Tibial artery (tissue), 4 donors: ENCODE results near the gene SLC25A51.

Experiments used
- DNase-seq, 2 donors: peaks; one replicate each; pipeline ENCODE4 v3.0.0-alpha.2; 2019
- H3K27ac ChIP-seq, 2 donors: fragments of 200-600 bp; sonication (generic) in 1 of 2; 1 replicate in 1 of 2; 2 replicates in 1 of 2; pipeline ENCODE4 v1.5.1; 2018 to 2019; ENCODE audit warnings: mild to moderate bottlenecking in 1 of 2
- H3K27me3 ChIP-seq, 2 donors: fragments of 200-600 bp; sonication (generic) in 1 of 2; one replicate each; pipeline versions ENCODE4 v1.5.1 to v1.6.0; 2016 to 2019
- H3K36me3 ChIP-seq, 3 donors: fragments of 200-600 bp; sonication (generic) in 2 of 3; one replicate each; pipeline ENCODE4 v1.5.1; 2016 to 2019; ENCODE audit warnings: mild to moderate bottlenecking in 2 of 3
- H3K4me1 ChIP-seq, 4 donors: fragments of 200-600 bp; sonication (generic) in 2 of 4; 1 replicate in 3 of 4; 2 replicates in 1 of 4; pipeline ENCODE4 v1.5.1; 2016 to 2019
- H3K4me3 ChIP-seq, 2 donors: fragments of 200-600 bp; sonication (generic) in 1 of 2; 1 replicate in 1 of 2; 2 replicates in 1 of 2; pipeline ENCODE4 v1.5.1; 2018 to 2019; ENCODE audit warnings: mild to moderate bottlenecking in 2 of 2
- H3K9me3 ChIP-seq, 3 donors: fragments of 200-600 bp; sonication (generic) in 1 of 3; one replicate each; pipeline ENCODE4 v1.5.1; 2016 to 2019
- intact Hi-C: fragments of 100-400 bp; cut with DNase I; formaldehyde crosslinking; loops from one replicate; pipeline ENCODE4 v1.15.0; 2023; ENCODE audit warnings: low total_unique reads
- TF ChIP-seq, protein P1 (sequence below), 2 experiments: fragments of 200-600 bp in 1 of 2; fragments of 450-650 bp in 1 of 2; IDR thresholded peaks; one replicate each; pipeline ENCODE4 v1.5.1; 2017 to 2019; ENCODE audit warnings: antibody characterized with exemption in 2 of 2, mild to moderate bottlenecking in 1 of 2, moderate library complexity in 1 of 2

The SLC25A51 gene

GRCh38 chr9:37921168-37921510, 17.2 kb upstream of the SLC25A51 start:
- intact Hi-C loops = no loop called here
- peaks cover 0 to 38% (median 24%) of the 10 kb centered on the region in 3 donors for H3K36me3 ChIP-seq
- no peaks in the 10 kb centered on the region for H3K9me3 ChIP-seq
- no peak overlapping the region for H3K4me3 ChIP-seq
- DNase-seq = peak in 1 of 2 donors; percentile 31
- H3K27ac ChIP-seq = no peak overlapping the region
- peaks cover 0 to 4% (median 2%) of the 10 kb centered on the region in 4 donors for H3K4me1 ChIP-seq
- no peaks in the 10 kb centered on the region for H3K27me3 ChIP-seq
- TF ChIP-seq, protein P1, sequence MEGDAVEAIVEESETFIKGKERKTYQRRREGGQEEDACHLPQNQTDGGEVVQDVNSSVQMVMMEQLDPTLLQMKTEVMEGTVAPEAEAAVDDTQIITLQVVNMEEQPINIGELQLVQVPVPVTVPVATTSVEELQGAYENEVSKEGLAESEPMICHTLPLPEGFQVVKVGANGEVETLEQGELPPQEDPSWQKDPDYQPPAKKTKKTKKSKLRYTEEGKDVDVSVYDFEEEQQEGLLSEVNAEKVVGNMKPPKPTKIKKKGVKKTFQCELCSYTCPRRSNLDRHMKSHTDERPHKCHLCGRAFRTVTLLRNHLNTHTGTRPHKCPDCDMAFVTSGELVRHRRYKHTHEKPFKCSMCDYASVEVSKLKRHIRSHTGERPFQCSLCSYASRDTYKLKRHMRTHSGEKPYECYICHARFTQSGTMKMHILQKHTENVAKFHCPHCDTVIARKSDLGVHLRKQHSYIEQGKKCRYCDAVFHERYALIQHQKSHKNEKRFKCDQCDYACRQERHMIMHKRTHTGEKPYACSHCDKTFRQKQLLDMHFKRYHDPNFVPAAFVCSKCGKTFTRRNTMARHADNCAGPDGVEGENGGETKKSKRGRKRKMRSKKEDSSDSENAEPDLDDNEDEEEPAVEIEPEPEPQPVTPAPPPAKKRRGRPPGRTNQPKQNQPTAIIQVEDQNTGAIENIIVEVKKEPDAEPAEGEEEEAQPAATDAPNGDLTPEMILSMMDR (IDR thresholded peaks at IDR 0.05) = no peak

- intact Hi-C loops = no loop called here
- H3K4me3 ChIP-seq = no peak overlapping the region
- TF ChIP-seq, protein P1 (IDR thresholded peaks at IDR 0.05) = no peak
- H3K27me3 ChIP-seq = no peaks in the 10 kb centered on the region
- H3K36me3 ChIP-seq = peaks cover 0 to 38% (median 24%) of the 10 kb centered on the region in 3 donors
- no peak overlapping the region for H3K27ac ChIP-seq
- peaks cover 0 to 4% (median 0%) of the 10 kb centered on the region in 4 donors for H3K4me1 ChIP-seq
- H3K9me3 ChIP-seq = no peaks in the 10 kb centered on the region
- peak in 1 of 2 donors; percentile 55 for DNase-seq
These were observed 16.7 kb upstream of the SLC25A51 start for GRCh38 chr9:37920471-37921167.

- peak in 1 of 2 donors; percentile 45 for DNase-seq
- H3K27me3 ChIP-seq = no peaks in the 10 kb centered on the region
- TF ChIP-seq, protein P1 (IDR thresholded peaks at IDR 0.05) = no peak
- no peak overlapping the region for H3K27ac ChIP-seq
- no peaks in the 10 kb centered on the region for H3K9me3 ChIP-seq
- no peak overlapping the region for H3K4me3 ChIP-seq
- intact Hi-C loops = no loop called here
- H3K4me1 ChIP-seq = peaks cover 0 to 4% (median 0%) of the 10 kb centered on the region in 4 donors
- H3K36me3 ChIP-seq = peaks cover 0 to 38% (median 24%) of the 10 kb centered on the region in 3 donors
These were observed 16.0 kb upstream of the SLC25A51 start for GRCh38 chr9:37919956-37920335.

- Histone ChIP-seq H3K36me3 (peaks cover 0 to 38% (median 24%) of the 10 kb centered on the region in 3 donors), H3K27me3 (no peaks in the 10 kb centered on the region), H3K9me3 (no peaks in the 10 kb centered on the region), H3K27ac (no peak overlapping the region), H3K4me3 (no peak overlapping the region), H3K4me1 (peaks cover 0 to 4% (median 0%) of the 10 kb centered on the region in 4 donors)
- intact Hi-C loops = no loop called here
- peak in 1 of 2 donors; percentile 48 for DNase-seq
- TF ChIP-seq, protein P1 (IDR thresholded peaks at IDR 0.05) = no peak
These were observed 15.5 kb upstream of the SLC25A51 start for GRCh38 chr9:37919246-37919955.

DNA sequence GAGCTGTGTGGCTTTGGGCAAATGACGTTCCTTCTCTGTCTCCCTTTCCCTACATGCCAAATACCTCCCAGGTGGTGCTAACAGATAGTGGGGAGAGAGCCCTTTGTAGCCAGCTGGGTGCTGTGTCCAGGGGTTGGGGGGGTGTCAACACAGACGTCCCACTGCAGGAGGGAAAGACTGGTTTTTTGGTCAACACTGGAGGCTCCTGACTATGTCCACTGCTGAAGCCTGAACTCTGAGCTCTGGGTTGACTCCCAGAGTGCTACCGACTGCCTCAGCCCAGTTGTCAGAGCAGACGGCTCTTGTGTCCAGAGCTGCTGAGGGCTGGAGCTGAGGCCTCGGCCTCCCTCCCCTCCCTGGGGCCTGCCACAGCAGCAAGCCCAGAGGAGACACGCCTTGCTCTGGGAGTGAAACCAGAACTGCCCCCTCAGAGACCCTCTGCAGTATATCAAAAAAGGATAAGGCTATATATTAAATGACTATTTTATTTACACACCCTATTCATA, 14.8 kb upstream of the SLC25A51 start:
- H3K27ac ChIP-seq = no peak overlapping the region
- peaks cover 0 to 38% (median 24%) of the 10 kb centered on the region in 3 donors for H3K36me3 ChIP-seq
- no peaks in the 10 kb centered on the region for H3K9me3 ChIP-seq
- intact Hi-C loops = no loop called here
- H3K4me3 ChIP-seq = no peak overlapping the region
- no peaks in the 10 kb centered on the region for H3K27me3 ChIP-seq
- TF ChIP-seq, protein P1 (IDR thresholded peaks at IDR 0.05) = no peak
- peak in 1 of 2 donors; percentile 47 for DNase-seq
- H3K4me1 ChIP-seq = peaks cover 0 to 4% (median 0%) of the 10 kb centered on the region in 4 donors
